ENCODE measurements around the gene GRB2.
"Not testable (repeated sequence)": the region's sequence is repeated elsewhere in the genome, so short reads cannot be mapped to it uniquely, and the experiment has no call there.

The GRB2 gene

DNA sequence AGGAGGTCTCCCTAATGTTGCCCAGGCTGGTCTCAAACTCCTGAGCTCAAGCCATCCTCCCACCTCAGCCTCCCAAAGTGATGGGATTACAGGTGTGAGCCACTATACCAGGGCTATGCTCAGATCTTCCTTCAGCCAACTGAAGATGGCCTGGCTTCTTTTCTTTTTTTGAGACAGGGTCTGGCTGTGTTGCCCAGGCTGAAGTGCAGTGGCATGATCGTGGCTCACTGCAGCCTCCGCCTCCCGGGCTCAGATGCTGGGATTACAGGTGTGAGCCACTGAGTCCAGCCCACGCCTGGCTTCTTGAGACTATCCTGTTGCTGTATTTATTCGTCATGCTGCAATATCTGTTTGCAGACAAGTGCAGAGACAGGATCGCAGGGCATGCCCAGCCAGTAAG, 120.4 kb downstream of the GRB2 start:
- no peak for DNase-seq (ENCODE audit: low read depth in 2 of 2)

DNA sequence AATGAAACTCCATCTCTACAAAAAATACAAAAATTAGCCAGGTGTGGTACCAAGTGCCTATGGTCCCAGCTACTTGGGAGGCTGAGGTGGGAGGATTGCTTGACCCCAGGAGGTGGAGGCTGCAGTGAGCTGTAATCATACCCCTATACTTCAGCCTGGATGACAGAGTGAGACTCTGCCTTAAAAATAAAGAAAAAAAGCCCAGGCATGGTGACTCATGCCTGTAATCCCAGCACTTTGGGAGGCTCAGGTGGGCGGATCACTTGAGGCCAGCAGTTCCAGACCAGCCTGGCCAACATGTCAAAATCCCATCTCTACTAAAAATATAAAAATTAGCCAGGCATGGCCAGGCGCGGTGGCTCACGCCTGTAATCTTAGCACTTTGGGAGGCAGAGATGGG, 125.3 kb downstream of the GRB2 start:
- not testable (repeated sequence) for DNase-seq (ENCODE audit: low read depth in 2 of 2)

DNA sequence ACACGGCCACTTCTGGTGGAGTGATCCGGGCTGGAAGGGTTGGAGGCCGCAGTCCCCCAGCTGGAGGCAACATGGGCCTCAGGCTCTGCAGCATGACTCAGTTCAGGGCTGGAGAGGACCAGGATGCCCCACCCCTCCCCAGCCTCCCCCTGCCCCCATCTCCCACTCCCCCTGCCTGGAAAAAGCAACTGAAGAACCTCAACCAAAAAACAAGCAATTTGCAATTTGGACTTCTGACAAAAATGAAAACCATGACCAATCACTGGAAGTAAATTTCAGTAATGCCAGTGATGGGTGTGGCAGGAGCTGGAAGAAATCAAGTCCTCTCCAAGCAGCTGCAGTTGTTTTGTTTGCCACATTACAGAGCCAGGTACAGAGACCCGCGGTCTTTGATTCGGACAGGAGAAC, 127.8 kb downstream of the GRB2 start:
- no peak for DNase-seq (ENCODE audit: low read depth in 2 of 2)

DNA sequence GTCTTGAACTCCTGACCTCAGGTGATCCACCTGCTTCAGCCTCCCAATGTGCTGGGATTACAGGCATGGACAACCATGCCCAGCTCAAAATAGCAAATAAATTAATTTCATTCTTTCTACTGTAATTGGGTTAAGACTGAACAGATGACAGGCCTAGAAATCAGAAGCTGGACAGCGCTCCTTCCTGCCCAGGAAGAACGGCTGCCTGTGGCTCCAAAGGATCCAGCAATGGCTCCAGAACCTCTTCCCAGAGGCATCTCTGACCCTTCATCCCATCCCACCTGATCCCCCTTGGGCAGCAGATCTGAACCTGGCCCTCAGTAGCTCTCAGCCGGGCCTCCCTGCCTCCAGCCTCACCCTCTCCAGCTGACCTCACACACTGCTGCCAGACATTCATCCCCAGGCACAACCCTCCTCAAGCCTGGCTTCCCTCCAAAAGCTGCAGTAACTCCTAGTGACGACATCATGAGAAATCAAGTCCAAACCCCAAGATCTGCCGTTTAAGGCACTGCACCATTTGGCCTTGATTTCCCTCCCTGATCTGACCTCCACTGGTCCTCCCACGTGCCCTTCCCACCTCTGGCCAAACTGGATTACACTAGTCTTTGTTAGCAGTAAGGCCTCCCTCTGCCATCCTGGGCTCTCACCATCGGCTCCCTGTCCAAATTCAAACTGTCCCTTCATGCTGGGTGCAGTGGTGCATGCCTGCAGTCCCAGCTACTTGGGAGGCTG, 131.3 kb downstream of the GRB2 start:
- no peak for DNase-seq (ENCODE audit: low read depth in 2 of 2)

DNA sequence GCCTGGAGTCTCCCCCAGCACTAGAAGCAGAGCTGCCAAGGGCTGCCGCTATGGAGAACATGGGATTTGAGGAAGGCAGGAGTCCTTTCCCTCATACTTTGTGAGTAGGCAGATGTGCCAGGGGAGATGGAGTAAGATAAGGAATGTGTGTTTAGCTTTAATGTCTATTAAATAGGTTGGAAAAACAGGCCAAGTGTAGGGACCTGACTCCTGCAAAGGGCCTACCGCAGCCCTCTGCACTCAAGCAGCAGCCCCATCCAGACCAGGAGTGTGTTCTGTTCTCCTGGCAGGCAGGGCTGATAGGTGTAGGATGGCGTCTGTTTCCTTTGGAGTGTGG, 132.7 kb downstream of the GRB2 start:
- DNase-seq (ENCODE audit: low read depth in 2 of 2), result no peak

DNA sequence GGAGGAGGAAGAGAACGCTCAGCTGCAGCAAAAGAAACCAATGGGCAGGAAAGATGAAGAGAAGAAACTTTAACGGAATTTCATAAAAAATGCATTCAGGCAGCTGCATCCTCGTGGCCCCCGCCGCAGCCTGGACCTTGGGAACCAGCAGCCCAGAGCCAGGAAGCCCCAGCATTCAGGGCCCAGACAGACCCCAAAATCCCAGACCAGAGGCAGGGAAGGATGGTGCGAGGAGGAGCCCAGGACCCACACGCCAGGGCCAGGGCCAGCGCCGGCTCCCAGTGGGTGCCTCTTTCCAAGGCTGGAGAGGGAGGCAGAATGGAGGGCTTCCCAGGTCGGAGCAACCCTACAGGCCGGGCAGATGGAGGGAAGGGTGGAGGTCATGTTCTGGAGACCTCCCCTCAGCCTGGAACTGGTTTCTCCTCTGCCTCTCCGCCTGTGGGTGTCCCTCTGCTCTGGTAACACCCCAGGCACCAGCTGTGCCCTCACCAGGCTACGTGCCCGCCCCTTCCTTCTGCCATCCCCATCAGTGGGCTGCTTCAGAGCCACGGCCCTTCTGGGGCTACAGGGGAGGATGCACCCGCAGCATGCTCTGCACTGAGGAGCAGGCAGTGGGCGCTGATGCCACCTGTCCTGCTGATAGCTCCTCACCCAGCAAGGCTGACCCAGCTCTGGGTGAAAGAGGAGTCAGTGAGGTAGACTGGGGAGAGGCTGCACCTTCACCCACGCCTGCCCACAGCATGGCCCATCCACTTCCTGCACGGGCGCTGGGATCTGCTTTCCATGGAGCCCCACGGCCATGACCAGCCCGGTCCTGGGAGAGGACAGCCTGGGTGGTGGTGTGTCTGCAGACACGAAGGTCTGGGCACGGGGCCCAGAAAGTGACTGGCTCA, 133.3 kb downstream of the GRB2 start:
- no peak for DNase-seq (ENCODE audit: low read depth in 2 of 2)

DNA sequence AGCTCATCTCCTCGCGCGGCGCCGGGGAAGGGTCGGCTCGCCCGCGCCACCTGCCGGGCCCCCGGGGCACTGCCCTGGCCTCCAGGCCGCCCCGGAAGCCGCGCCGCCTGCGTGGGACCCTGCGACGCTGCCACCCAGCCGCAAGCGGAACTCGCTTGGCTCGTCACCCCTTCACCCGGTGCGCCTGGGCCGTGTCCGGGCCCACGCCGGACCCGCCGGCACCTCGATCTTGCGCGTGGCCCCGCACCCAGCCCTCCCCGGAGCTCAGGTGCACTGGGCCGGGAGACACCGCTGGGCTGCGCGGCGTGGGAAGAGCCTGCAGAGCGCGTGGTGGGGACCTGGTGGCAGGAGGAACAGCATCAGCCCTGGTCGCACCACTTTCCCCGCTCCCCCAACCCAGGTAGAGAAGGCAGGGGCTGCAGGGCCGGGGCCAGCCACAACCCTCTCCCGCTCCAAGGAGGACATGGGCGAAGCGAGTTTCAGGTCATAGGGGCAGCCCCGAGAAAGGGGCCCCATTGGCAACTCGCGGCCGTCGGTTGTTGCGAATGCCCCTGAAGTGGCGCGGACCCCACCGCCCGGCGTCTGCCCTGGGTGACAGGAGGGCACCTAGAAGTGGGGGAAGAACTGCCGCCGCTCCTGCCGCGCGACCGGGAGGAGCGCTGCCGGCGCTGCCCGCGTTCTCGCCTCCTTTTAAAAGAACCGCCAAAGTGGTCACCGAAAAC, 134.1 kb downstream of the GRB2 start:
- DNase-seq (ENCODE audit: low read depth in 2 of 2), result peak; percentile 76 to 83

DNA sequence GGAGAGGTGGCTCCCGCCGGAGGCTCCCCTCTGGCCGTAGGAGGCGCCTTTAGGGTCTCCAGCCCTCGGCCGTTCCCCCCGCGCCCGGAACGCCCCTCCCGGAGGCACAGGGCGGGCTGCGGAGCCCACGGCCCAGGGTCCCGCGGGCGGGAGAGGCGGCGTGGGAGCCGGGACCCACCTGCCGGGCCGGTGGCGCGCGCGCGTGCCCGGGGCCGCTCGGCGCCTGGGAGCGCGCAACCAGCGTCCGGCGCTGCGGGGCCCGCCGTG, 134.6 kb downstream of the GRB2 start, which contains the start of gene MIF4GD:
TSS of gene MIF4GD (minus strand) at position 266 of the 267 bp plus-strand sequence. CDS start 1,036 bp downstream, outside the sequence.
- DNase-seq (ENCODE audit: low read depth in 2 of 2), result no peak

DNA sequence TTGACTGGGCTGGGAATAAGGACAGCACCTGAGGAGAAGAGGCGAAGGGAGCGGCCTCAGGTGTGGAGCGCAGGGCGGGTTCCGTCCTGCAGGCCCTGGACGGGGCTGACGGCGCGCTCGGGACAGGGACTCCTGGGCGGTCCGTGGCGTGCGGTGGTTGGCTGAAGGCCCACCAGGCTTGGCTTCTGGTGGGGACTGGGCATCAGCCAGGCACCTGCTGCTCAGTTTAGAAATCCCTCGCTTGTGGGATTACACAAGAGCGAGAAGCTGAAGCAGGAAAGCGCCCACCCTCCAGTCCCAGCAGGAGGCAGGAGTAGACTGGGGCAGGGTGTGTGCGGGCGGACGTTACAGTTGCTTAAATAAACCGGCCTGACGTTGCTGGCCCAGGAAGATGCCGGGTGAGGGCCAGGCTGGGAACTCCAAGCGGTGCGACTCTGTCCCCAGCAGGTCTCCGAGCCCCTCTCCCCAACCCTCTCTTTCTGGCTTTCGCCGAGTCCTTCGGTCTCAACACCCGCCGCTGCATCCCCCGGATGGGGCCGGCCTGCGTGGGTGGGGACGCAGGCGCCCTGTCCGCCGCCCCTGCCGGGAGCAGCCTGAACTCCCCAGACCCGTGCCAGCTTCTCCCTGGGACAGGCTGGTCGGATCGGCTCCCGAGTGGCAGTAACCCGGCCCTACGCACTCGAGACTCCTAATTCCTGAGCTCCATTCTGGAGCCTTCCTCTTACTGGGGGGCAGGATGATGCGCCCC, 135.1 kb downstream of the GRB2 start:
- peak; percentile 34 to 43 for DNase-seq (ENCODE audit: low read depth in 2 of 2)

DNA sequence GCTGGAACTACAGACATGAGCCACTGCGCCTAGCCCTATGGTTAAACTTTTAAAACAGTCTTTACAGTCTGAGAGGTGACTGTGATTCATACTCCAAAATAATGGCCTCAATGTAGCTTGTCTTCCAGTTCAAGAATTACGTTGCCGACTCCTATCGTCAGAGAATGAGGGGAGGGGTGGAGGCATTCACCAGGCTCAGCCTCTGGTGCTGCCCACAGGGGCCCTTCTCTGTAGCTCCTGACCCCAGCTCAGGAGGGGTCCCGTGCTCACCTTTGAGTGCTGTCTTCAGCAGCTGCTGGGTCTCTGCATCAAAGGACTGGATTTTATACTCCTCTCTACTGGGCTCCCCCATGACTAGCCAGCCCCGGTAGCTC, 135.6 kb downstream of the GRB2 start:
- no peak for DNase-seq (ENCODE audit: low read depth in 2 of 2)

Data from activated CD4-positive, alpha-beta T cell treated with anti-CD3 and anti-CD28 coated beads for 24 hours (primary cell).